NCI-H2107 treated with DMSO at 0.1 percent for 48 hours (cell line): ENCODE results near the gene SYNRG.

Experiments used
- DNase-seq: peaks from one replicate; lab custom pipeline; 2025; ENCODE audit not compliant: unreplicated experiment; lab: John Stamatoyannopoulos, UW

SYNRG gene

GRCh38 chr17:37604556-37604955, 4.7 kb downstream of the SYNRG start:
- no peak for DNase-seq

GRCh38 chr17:37598145-37598544, 11.1 kb downstream of the SYNRG start:
- DNase-seq = no peak

- DNase-seq = no peak
Observed at GRCh38 chr17:37592291-37592690, 16.9 kb downstream of the SYNRG start.

GRCh38 chr17:37585066-37585465, 24.2 kb downstream of the SYNRG start:
- no peak for DNase-seq

- no peak for DNase-seq
Observed at GRCh38 chr17:37576281-37576680, 32.9 kb downstream of the SYNRG start.

GRCh38 chr17:37574427-37574826, 34.8 kb downstream of the SYNRG start:
- DNase-seq = no peak

GRCh38 chr17:37571674-37572073, 37.5 kb downstream of the SYNRG start:
- no peak for DNase-seq

- no peak for DNase-seq
Observed at GRCh38 chr17:37570527-37571093, 38.6 kb downstream of the SYNRG start.

- DNase-seq = no peak
Observed at GRCh38 chr17:37568350-37569053, 40.7 kb downstream of the SYNRG start.

- DNase-seq = no peak
Observed at GRCh38 chr17:37567538-37567937, 41.7 kb downstream of the SYNRG start.

GRCh38 chr17:37567137-37567536, 42.1 kb downstream of the SYNRG start:
- DNase-seq = no peak

- no peak for DNase-seq
Observed at GRCh38 chr17:37564252-37564651, 45.0 kb downstream of the SYNRG start.

- DNase-seq = no peak
Observed at GRCh38 chr17:37562016-37562745, 47.0 kb downstream of the SYNRG start.

- DNase-seq = no peak
Observed at GRCh38 chr17:37558299-37558698, 50.9 kb downstream of the SYNRG start.

- DNase-seq = no peak
Observed at GRCh38 chr17:37557482-37557881, 51.7 kb downstream of the SYNRG start.

GRCh38 chr17:37555386-37555785, 53.8 kb downstream of the SYNRG start:
- DNase-seq = no peak

GRCh38 chr17:37553401-37553966, 55.7 kb downstream of the SYNRG start:
- DNase-seq = no peak

- no peak for DNase-seq
Observed at GRCh38 chr17:37551788-37552187, 57.4 kb downstream of the SYNRG start.

GRCh38 chr17:37547986-37548385, 61.2 kb downstream of the SYNRG start:
- no peak for DNase-seq

- DNase-seq = no peak
Observed at GRCh38 chr17:37546302-37546701, 62.9 kb downstream of the SYNRG start.

- no peak for DNase-seq
Observed at GRCh38 chr17:37545486-37545885, 63.7 kb downstream of the SYNRG start.

- no peak for DNase-seq
Observed at GRCh38 chr17:37543637-37544052, 65.6 kb downstream of the SYNRG start.
